GM12864 (cell line): ENCODE data around the gene BPIFB3.
A peak's percentile ranks its signal among the peaks of the same experiment; 100 is the strongest.
"Not testable (repeated sequence)": the region's sequence is repeated elsewhere in the genome, so short reads cannot be mapped to it uniquely, and the experiment has no call there.

ENCODE experiments used
- DNase-seq: peaks from one replicate; pipeline ENCODE4 v3.0.0-alpha.2; 2011; ENCODE audit warnings: low read depth
- H3K4me3 ChIP-seq: 2 replicates; pipeline ENCODE4 v1.5.1; 2011; ENCODE audit warnings: mild to moderate bottlenecking, low read depth, low read length, control low read depth
- CTCF ChIP-seq: IDR thresholded peaks from 2 replicates; pipeline ENCODE4 v1.5.1; 2011; ENCODE audit warnings: low read depth, mild to moderate bottlenecking, moderate library complexity, low read length, control low read depth, inconsistent platforms; ENCODE audit errors: missing control alignments

The BPIFB3 gene

DNA sequence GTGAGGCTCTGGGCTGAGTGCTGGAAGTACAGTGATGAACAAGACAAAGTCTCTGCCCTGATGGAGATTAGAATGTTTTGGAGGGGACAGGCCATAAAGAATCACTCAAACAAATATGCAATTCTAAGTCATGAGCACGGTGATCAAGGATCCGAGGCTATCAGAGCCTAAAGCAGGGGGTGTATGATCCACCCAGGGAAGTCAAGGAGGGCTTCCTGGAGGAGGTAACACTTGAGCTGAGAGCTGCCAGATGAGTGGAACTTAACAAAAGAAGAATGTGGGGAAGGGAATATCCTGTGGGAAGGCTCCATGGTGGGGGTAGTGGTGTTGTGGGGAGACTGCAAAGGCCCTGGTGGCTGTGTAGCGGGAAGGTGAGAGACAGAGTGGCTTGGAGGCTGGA, 38.0 kb downstream of the BPIFB3 start:
- H3K4me3 ChIP-seq, result no peak overlapping the region
- no peak for DNase-seq
- TF ChIP-seq CTCF, result no peak

DNA sequence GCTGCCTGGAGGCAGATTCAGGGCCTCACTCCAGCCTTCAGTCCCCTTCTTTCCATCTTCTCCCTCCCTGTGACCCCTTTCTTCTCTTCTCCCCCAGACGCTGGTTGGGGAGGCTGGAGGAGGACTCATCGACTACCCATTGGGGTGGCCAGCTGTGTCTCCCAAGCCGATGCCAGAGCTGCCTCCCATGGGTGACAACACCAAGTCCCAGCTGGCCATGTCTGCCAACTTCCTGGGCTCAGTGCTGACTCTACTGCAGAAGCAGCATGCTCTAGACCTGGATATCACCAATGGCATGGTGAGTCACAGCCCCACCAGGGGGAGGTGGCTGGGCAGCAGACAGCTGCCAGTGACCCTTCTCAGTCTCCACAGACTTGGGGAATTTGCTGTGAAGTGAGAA, 38.7 kb downstream of the BPIFB3 start:
- no peak for DNase-seq
- no peak for TF ChIP-seq CTCF
- H3K4me3 ChIP-seq, result no peak overlapping the region

- no peak for TF ChIP-seq CTCF
- no peak overlapping the region for H3K4me3 ChIP-seq
- no peak for DNase-seq
Measured at GRCh38 chr20:33093074-33093473, 39.4 kb downstream of the BPIFB3 start.

GRCh38 chr20:33093582-33093981, 39.9 kb downstream of the BPIFB3 start:
- no peak for DNase-seq
- no peak for TF ChIP-seq CTCF
- H3K4me3 ChIP-seq, result no peak overlapping the region

- TF ChIP-seq CTCF, result no peak
- no peak for DNase-seq
- no peak overlapping the region for H3K4me3 ChIP-seq
Measured at GRCh38 chr20:33095249-33095648, 41.5 kb downstream of the BPIFB3 start.

DNA sequence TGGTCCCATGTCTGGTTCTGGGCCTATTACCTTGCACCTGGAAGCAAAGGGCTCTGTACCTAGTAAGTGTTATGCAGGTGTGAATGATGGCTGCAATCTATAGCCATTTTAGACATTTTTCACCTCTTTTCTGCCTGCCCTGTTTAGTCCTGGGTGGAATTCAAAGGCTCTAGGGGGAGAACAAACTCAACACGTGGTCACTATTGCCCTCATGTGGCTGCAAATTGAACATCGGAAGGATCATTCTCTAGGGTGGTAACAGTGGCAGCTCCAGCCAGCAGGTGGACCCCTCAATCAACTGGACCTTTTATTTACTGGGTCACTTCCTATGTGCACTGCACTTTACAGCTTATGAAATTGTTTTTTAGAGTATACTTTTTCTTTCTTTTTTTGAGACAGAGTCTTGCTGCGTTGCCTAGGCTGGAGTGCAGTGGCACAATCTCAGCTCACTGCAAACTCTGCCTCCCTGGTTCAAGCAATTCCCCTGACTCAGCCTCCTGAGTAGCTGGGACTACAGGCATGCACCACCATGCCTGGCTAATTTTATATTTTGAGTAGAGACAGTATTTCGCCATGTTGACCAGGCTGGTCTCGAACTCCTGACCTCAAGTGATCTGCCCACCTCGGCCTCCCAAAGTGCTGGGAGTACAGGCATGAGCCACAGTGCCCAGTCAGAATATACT, 42.3 kb downstream of the BPIFB3 start:
- TF ChIP-seq CTCF, result peak; percentile 77
- DNase-seq, H3K4me3 ChIP-seq: not testable (repeated sequence)

- no peak for DNase-seq
- TF ChIP-seq CTCF, result no peak
- H3K4me3 ChIP-seq, result no peak overlapping the region
Measured at GRCh38 chr20:33097001-33097400, 43.3 kb downstream of the BPIFB3 start.
